ENCODE results near the gene ADGRD1.

Gene ADGRD1

GRCh38 chr12:131176266-131176665, 222.6 kb downstream of the ADGRD1 start:
- H3K79me2 ChIP-seq (ENCODE audit: insufficient read depth, low read length) = no peaks in the 10 kb centered on the region
- no peaks in the 10 kb centered on the region for H4K20me1 ChIP-seq (ENCODE audit: insufficient read depth, low read length)
- no peak overlapping the region for H3K4me3 ChIP-seq (ENCODE audit: low read depth in 1 of 2, low read length in 2 of 2)
- ATAC-seq (ENCODE audit: insufficient read depth, low read depth) (no peak), DNase-seq (no peak)
- H3K4me1 ChIP-seq (ENCODE audit: insufficient read depth, low read length) = no peaks in the 10 kb centered on the region
- TF ChIP-seq, protein P1, sequence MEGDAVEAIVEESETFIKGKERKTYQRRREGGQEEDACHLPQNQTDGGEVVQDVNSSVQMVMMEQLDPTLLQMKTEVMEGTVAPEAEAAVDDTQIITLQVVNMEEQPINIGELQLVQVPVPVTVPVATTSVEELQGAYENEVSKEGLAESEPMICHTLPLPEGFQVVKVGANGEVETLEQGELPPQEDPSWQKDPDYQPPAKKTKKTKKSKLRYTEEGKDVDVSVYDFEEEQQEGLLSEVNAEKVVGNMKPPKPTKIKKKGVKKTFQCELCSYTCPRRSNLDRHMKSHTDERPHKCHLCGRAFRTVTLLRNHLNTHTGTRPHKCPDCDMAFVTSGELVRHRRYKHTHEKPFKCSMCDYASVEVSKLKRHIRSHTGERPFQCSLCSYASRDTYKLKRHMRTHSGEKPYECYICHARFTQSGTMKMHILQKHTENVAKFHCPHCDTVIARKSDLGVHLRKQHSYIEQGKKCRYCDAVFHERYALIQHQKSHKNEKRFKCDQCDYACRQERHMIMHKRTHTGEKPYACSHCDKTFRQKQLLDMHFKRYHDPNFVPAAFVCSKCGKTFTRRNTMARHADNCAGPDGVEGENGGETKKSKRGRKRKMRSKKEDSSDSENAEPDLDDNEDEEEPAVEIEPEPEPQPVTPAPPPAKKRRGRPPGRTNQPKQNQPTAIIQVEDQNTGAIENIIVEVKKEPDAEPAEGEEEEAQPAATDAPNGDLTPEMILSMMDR (IDR thresholded peaks at IDR 0.05; ENCODE audit: borderline replicate concordance, extremely low read depth, low read length, poor library complexity, severe bottlenecking) = no peak
- TF ChIP-seq EZH2 (IDR thresholded peaks at IDR 0.05; ENCODE audit: borderline replicate concordance, low read depth, low read length, severe bottlenecking) = no peak
- no peak overlapping the region for H2AFZ ChIP-seq (ENCODE audit: low read depth, low read length)
- H3K9ac ChIP-seq (ENCODE audit: low read depth, low read length) = no peak overlapping the region
- peaks cover 8% of the 10 kb centered on the region for H3K9me3 ChIP-seq (ENCODE audit: insufficient read depth, low read length, severe bottlenecking)
- H3K27me3 ChIP-seq (ENCODE audit: insufficient read depth, low read length, poor library complexity) = no peaks in the 10 kb centered on the region
- no peak overlapping the region for H3K4me2 ChIP-seq (ENCODE audit: insufficient read depth, low read length)
- H3K27ac ChIP-seq (ENCODE audit: low read length) = no peak overlapping the region
- H3K36me3 ChIP-seq (ENCODE audit: insufficient read depth, low read length) = no peaks in the 10 kb centered on the region

DNA sequence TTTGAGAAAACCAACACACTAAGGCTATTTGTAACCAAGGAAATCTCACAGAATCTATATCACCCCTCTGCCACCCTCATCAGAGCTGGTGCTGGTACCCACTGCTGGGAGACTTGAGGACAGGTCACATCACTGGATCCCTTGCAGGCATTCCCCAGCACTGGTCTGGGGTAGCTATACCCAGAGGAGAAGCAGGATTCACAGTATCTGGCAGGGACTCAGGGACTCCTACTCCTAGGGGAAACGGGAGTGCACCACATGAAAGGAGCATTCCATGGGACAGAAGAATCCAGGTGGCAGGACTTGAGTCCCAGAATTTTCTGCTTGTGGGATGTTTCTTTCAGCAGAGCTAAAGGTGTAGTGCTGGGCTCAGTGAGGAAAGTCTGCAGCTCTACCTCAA, 223.2 kb downstream of the ADGRD1 start:
- H2AFZ ChIP-seq (ENCODE audit: low read depth, low read length) = no peak overlapping the region
- peaks cover 8% of the 10 kb centered on the region for H3K9me3 ChIP-seq (ENCODE audit: insufficient read depth, low read length, severe bottlenecking)
- H3K4me2 ChIP-seq (ENCODE audit: insufficient read depth, low read length) = no peak overlapping the region
- H3K36me3 ChIP-seq (ENCODE audit: insufficient read depth, low read length) = no peaks in the 10 kb centered on the region
- no peaks in the 10 kb centered on the region for H4K20me1 ChIP-seq (ENCODE audit: insufficient read depth, low read length)
- no peak overlapping the region for H3K27ac ChIP-seq (ENCODE audit: low read length)
- TF ChIP-seq, protein P1 (IDR thresholded peaks at IDR 0.05; ENCODE audit: borderline replicate concordance, extremely low read depth, low read length, poor library complexity, severe bottlenecking) = no peak
- TF ChIP-seq EZH2 (IDR thresholded peaks at IDR 0.05; ENCODE audit: borderline replicate concordance, low read depth, low read length, severe bottlenecking) = no peak
- no peaks in the 10 kb centered on the region for H3K4me1 ChIP-seq (ENCODE audit: insufficient read depth, low read length)
- no peaks in the 10 kb centered on the region for H3K27me3 ChIP-seq (ENCODE audit: insufficient read depth, low read length, poor library complexity)
- no peak for ATAC-seq (ENCODE audit: insufficient read depth, low read depth)
- DNase-seq = no peak
- H3K79me2 ChIP-seq (ENCODE audit: insufficient read depth, low read length) = no peaks in the 10 kb centered on the region
- H3K9ac ChIP-seq (ENCODE audit: low read depth, low read length) = no peak overlapping the region
- no peak overlapping the region for H3K4me3 ChIP-seq (ENCODE audit: low read depth in 1 of 2, low read length in 2 of 2)

DNA sequence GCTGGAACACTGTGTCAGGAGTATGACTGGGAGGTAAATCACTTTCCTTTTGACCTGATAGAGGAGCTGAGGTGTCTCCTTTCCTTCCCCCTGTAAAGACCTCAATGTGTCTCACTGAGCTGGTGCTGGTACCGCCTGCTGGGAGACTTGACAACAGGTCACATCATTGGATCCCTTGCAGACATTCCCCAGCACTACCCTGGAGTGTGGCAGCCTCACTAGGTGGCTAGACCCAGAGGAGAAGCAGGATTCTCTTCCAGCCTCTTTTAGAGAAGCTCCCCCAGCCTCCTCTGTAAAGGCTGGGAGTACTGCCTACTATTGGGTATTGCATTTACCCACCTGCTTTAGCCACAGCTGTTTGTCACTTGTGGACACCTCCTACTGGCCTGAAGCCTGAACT, 223.9 kb downstream of the ADGRD1 start:
- H3K4me3 ChIP-seq (ENCODE audit: low read depth in 1 of 2, low read length in 2 of 2) = no peak overlapping the region
- no peaks in the 10 kb centered on the region for H4K20me1 ChIP-seq (ENCODE audit: insufficient read depth, low read length)
- no peaks in the 10 kb centered on the region for H3K4me1 ChIP-seq (ENCODE audit: insufficient read depth, low read length)
- ATAC-seq (ENCODE audit: insufficient read depth, low read depth) (no peak), DNase-seq (no peak)
- no peaks in the 10 kb centered on the region for H3K27me3 ChIP-seq (ENCODE audit: insufficient read depth, low read length, poor library complexity)
- H3K79me2 ChIP-seq (ENCODE audit: insufficient read depth, low read length) = no peaks in the 10 kb centered on the region
- TF ChIP-seq EZH2 (IDR thresholded peaks at IDR 0.05; ENCODE audit: borderline replicate concordance, low read depth, low read length, severe bottlenecking) = no peak
- TF ChIP-seq, protein P1 (IDR thresholded peaks at IDR 0.05; ENCODE audit: borderline replicate concordance, extremely low read depth, low read length, poor library complexity, severe bottlenecking) = no peak
- H3K36me3 ChIP-seq (ENCODE audit: insufficient read depth, low read length) = no peaks in the 10 kb centered on the region
- no peak overlapping the region for H2AFZ ChIP-seq (ENCODE audit: low read depth, low read length)
- no peak overlapping the region for H3K4me2 ChIP-seq (ENCODE audit: insufficient read depth, low read length)
- H3K9me3 ChIP-seq (ENCODE audit: insufficient read depth, low read length, severe bottlenecking) = peaks cover 8% of the 10 kb centered on the region
- H3K27ac ChIP-seq (ENCODE audit: low read length) = no peak overlapping the region
- H3K9ac ChIP-seq (ENCODE audit: low read depth, low read length) = no peak overlapping the region

DNA sequence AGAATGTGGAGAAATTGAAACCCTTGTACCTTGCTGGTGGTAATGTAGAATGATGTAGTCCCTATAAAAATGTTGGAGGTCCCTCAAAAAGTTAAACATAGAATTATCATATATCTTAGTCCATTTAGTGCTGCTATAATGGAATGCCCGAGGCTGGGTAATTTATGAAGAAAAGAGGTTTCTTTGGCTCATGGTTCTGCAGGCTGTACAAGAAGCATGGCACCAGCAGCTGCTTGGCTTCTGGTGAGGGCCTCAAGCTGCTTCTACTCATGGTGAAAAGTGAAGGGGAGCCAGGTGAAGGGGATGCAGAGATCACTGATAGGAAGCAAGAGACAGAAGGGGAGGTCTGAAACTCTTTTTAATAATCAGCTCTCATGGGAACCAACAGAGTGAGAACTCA, 233.9 kb downstream of the ADGRD1 start:
- Histone ChIP-seq H3K9ac (ENCODE audit: low read depth, low read length) (no peak overlapping the region), H2AFZ (ENCODE audit: low read depth, low read length) (no peak overlapping the region), H3K36me3 (ENCODE audit: insufficient read depth, low read length) (no peaks in the 10 kb centered on the region), H3K4me2 (ENCODE audit: insufficient read depth, low read length) (no peak overlapping the region), H3K4me1 (ENCODE audit: insufficient read depth, low read length) (no peaks in the 10 kb centered on the region), H3K27me3 (ENCODE audit: insufficient read depth, low read length, poor library complexity) (no peaks in the 10 kb centered on the region), H3K27ac (ENCODE audit: low read length) (no peak overlapping the region), H3K79me2 (ENCODE audit: insufficient read depth, low read length) (no peaks in the 10 kb centered on the region), H3K4me3 (ENCODE audit: low read depth in 1 of 2, low read length in 2 of 2) (no peak overlapping the region), H3K9me3 (ENCODE audit: insufficient read depth, low read length, severe bottlenecking) (peaks cover 7% of the 10 kb centered on the region), H4K20me1 (ENCODE audit: insufficient read depth, low read length) (no peaks in the 10 kb centered on the region)
- no peak for DNase-seq
- TF ChIP-seq, protein P1 (IDR thresholded peaks at IDR 0.05; ENCODE audit: borderline replicate concordance, extremely low read depth, low read length, poor library complexity, severe bottlenecking) = no peak
- no peak for TF ChIP-seq EZH2 (IDR thresholded peaks at IDR 0.05; ENCODE audit: borderline replicate concordance, low read depth, low read length, severe bottlenecking)
- no peak for ATAC-seq (ENCODE audit: insufficient read depth, low read depth)

Data from DND-41 (cell line).